BJ (cell line): ENCODE data around the gene HIVEP3. TPM values are rescaled to one million over a fixed set of nuclear protein-coding genes. Genes with fewer than 3 reads are reported as not detected.

Source experiments
- CTCF ChIA-PET: fragments of 350-600 bp; formaldehyde crosslinking; extraction: SDS; loops from one replicate; lab custom pipeline; 2021; ENCODE audit warnings: antibody characterized with exemption, inconsistent platforms; lab: Yijun Ruan, JAX
- POLR2A ChIA-PET: fragments of 300-600 bp; sonication (Branson Sonifier 250); formaldehyde crosslinking; extraction: SDS; loops from one replicate; lab custom pipeline; 2021; ENCODE audit warnings: antibody characterized with exemption; lab: Charles Lee
- DNase-seq: peaks from one replicate; pipeline ENCODE4 v3.0.0-alpha.2; 2011; ENCODE audit warnings: low read depth
- H3K27me3 ChIP-seq: 2 replicates; pipeline ENCODE4 v1.6.0; 2011; ENCODE audit warnings: low read length; ENCODE audit not compliant: control insufficient read depth, insufficient read depth
- H3K36me3 ChIP-seq: 2 replicates; pipeline ENCODE4 v1.5.1; 2011; ENCODE audit warnings: low read length; ENCODE audit not compliant: control insufficient read depth, insufficient read depth
- H3K4me3 ChIP-seq: 2 replicates; pipeline ENCODE4 v1.5.1; 2011; ENCODE audit warnings: low read depth, mild to moderate bottlenecking, control low read depth, low read length
- polyA plus RNA-seq: library from polyadenylated mRNA; depleted of rRNA; stranded (reverse); fragments of >200 nt; gene quantifications from 2 replicates; pipeline ENCODE4 v1.2.3, GENCODE V29; 2011
- TF ChIP-seq, protein P1 (sequence below): IDR thresholded peaks from 2 replicates; pipeline ENCODE4 v1.5.1; 2011; ENCODE audit warnings: low read depth, mild to moderate bottlenecking, control low read depth, inconsistent platforms, low read length, moderate library complexity; ENCODE audit not compliant: insufficient read depth

Gene HIVEP3
- polyA plus RNA-seq, 1 experiment = 4.0 TPM

DNA sequence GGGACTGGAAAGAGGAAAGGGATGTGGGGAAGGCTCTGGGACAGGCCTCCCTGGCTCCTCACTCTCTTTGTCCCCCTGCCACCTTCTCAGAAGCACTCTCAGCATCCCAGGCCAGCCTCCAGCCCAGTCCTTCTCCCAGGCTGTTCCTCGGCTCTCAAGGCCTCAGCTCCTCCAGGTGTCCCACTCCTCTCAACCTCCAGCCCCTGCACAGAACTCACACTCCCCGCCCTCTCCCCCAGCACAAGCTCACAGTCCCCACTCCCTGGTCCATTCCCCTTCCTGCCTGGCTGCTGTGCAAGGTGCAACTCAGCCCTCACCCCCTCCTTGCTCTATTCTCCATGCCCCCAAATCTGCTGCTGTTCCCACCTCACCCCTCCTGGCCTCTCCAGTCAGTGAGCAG lies 185.0 kb downstream of the HIVEP3 start:
- Histone ChIP-seq H3K36me3 (no peaks in the 10 kb centered on the region), H3K4me3 (no peak overlapping the region), H3K27me3 (no peaks in the 10 kb centered on the region; the same call in 1 of the 2 replicates)
- TF ChIP-seq, protein P1, sequence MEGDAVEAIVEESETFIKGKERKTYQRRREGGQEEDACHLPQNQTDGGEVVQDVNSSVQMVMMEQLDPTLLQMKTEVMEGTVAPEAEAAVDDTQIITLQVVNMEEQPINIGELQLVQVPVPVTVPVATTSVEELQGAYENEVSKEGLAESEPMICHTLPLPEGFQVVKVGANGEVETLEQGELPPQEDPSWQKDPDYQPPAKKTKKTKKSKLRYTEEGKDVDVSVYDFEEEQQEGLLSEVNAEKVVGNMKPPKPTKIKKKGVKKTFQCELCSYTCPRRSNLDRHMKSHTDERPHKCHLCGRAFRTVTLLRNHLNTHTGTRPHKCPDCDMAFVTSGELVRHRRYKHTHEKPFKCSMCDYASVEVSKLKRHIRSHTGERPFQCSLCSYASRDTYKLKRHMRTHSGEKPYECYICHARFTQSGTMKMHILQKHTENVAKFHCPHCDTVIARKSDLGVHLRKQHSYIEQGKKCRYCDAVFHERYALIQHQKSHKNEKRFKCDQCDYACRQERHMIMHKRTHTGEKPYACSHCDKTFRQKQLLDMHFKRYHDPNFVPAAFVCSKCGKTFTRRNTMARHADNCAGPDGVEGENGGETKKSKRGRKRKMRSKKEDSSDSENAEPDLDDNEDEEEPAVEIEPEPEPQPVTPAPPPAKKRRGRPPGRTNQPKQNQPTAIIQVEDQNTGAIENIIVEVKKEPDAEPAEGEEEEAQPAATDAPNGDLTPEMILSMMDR = no peak
- CTCF ChIA-PET = interaction anchor here (1.6 kb wide), 1 partner anchor 10 kb away, joined by 4 read pairs; no protein-coding TSS in a partner anchor
- POLR2A ChIA-PET = no interaction called here
- no peak for DNase-seq

DNA sequence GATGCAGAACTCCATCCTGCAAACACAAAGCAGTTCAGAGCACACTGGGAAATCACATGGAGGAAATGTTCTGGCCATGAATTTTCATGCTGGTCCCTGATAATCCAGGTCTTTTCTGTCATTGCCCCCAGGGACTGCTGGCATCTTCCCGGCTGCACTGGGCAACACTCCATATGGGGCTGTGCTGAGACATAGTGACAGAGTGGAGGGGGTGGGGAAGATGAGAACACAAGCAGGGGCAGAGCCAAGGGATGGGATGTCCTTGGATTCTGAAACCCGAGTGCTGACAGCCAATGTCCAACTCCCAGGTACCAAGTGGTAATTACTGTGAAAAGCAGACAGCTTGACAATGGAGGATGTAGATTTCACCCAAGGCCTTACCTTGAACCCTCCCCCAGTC lies 185.7 kb downstream of the HIVEP3 start:
- no peak for DNase-seq
- CTCF ChIA-PET = interaction anchor here (1.6 kb wide), 1 partner anchor 9 kb away, joined by 4 read pairs; no protein-coding TSS in a partner anchor
- POLR2A ChIA-PET = no interaction called here

DNA sequence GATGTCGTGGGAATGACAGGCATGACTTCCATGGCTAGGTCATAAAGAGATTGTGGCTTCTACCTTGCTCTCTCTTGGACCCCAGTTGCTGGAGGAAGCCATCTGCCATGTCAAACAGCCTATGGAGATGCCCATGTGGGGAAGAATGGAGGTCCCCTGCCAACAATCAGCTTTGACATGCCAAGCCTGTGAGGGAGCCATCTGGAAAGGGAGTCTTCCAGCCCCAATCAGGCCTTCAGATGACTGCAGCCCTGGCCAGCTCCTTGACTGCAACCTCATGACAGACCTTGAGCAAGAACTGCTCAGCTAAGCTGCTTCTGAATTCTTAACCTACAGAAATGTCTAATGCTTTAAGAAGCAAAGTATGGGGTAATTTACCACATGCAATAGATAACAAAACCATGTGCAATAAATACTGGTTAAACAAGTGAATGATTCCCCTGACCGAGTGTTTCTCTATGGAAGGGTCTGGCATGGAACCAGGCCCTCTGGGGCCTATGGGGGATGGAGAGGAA lies 187.1 kb downstream of the HIVEP3 start:
- ChIA-PET CTCF (no interaction called here), POLR2A (no interaction called here)
- Histone ChIP-seq H3K36me3 (no peaks in the 10 kb centered on the region), H3K27me3 (no peaks in the 10 kb centered on the region; the same call in 1 of the 2 replicates), H3K4me3 (no peak overlapping the region)
- TF ChIP-seq, protein P1 = no peak
- DNase-seq = no peak

More for the DNA sequence above, 185.7 kb downstream of the HIVEP3 start:
- Histone ChIP-seq H3K4me3 (no peak overlapping the region), H3K27me3 (no peaks in the 10 kb centered on the region; the same call in 1 of the 2 replicates), H3K36me3 (no peaks in the 10 kb centered on the region)
- TF ChIP-seq, protein P1 = no peak

DNA sequence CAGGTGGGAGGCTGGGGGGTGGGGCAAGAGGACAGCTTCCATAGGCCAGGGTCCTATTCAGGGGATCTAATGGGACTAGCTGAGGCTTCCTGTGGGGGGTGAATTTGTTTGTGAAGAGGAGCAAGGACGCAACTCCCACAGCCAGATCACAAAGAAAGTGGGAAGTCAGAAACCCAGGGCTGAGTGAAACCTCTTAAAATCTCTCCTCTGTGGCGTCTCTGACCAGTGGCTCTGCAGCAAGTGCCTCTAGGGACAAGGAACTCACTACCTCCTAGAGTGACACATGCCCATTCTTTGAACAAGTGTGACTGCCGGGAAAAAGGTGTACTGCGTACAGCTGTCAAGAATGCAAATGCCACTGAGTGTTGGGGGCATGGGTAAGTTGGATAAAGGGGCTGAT lies 187.9 kb downstream of the HIVEP3 start:
- TF ChIP-seq, protein P1 = no peak
- H3K27me3 ChIP-seq = no peaks in the 10 kb centered on the region; the same call in 1 of the 2 replicates
- DNase-seq = no peak
- no peaks in the 10 kb centered on the region for H3K36me3 ChIP-seq
- ChIA-PET POLR2A (no interaction called here), CTCF (no interaction called here)
- no peak overlapping the region for H3K4me3 ChIP-seq

DNA sequence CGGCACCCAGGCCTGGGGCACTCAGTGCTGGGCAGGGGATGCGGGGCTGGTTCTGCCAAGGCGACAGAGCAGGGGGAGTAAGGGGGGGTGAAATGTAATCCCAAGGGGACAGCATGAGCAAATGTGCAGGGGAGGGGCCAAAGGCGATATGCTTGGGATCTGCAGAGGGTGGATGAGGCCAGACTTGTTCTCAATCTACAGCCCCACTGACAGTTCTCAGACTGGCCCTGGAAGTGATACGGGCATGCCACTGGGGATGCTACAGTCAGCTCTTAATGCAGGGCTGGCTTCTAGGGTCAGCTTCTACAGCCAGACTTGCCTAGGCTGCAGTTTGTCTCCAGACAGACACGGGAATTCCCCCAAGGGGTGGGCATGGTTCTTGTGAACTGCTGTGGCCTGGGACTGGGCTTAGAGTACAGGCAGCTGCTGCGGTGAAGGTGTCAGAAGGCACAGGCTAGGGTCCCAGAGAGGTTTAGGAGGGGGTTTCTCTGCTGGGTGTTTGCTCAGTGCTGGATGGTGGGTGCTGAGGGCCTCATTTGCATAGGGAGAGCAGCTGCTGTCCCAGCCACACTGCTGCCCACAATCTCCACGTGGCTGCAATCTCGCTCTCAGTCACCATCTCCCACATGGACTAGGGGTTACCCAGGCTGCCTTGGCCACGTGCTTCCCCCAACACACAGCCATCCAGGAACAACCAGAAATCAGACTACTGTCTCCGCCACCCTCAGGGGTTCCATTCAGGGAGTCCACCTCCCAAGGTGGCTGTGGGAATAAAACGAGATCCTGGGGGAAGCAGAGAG lies 190.1 kb downstream of the HIVEP3 start:
- Histone ChIP-seq H3K4me3 (no peak overlapping the region), H3K27me3 (no peaks in the 10 kb centered on the region; the same call in 1 of the 2 replicates), H3K36me3 (no peaks in the 10 kb centered on the region)
- no peak for DNase-seq
- ChIA-PET CTCF (interaction anchor here (0.7 to 1.4 kb wide), 2 partner anchors 10 to 21 kb away, joined by 3 to 5 read pairs; no protein-coding TSS in a partner anchor), POLR2A (no interaction called here)
- TF ChIP-seq, protein P1 = no peak
